HG02852 (cell line): ENCODE results near the gene OLFML1.

Experiments
- ATAC-seq: cut with Tn5 transposase; IDR thresholded peaks from one replicate; pipeline ENCODE4 v1.9.1; 2021; ENCODE audit warnings: mild to moderate bottlenecking, moderate library complexity; ENCODE audit not compliant: unreplicated experiment

Gene OLFML1

DNA sequence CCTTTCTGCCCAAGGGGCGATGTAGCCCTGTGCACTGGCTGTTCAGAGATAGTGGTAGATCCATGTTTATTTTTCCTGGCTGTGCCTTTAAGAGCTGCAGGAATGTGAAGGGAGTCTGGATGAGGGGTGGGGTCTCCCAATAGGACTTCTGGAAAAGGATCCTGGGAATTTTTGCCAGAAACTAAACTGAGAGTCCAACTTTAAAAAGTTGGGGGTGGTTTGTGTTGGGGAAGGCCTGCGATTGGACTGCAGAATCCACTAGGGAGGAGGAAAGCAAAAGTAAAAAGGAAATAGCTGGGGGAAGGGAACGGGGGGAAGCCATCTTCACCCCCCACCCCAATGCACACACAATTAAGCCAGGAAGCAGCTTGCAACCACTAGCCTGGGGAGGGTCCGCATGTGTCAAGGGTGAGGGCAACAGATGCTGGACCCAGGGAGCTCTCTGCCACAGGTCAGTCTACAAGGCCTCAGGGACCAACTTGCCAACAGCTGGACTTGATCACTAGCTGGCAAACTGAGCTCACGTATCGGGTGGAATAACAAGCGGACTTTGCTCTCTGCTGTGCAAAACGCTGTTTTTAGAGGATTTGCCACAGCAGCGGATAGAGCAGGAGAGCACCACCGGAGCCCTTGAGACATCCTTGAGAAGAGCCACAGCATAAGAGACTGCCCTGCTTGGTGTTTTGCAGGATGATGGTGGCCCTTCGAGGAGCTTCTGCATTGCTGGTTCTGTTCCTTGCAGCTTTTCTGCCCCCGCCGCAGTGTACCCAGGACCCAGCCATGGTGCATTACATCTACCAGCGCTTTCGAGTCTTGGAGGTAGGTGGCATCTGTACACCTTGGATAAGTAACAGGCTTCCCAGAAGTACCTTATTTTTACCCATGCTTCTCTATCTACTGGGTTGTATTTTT, at the start of gene OLFML1:
Gene OLFML1 (plus strand): TSS at position 321 of the 912 bp plus-strand sequence. CDS start 370 bp downstream, at position 691.
- no peak for ATAC-seq

DNA sequence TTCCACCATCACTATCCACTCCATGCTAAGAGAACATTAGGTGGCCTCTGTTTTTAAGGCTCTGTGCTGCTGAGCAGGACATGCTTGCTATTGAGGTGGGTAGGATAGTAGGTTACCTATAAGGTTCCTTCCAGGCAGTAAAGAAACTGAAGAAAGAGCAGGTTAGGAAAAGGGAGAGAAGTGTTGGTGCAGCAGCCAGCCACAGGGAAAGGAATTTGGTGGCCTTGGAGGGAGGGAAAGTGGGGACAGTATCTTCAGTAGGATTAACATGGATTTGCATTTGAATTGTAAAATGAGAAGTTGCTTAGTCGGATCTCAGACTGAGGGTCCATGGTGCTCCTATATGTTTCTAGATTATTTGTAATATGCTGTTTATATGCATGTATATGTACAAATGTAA, 49.2 kb upstream of the OLFML1 start:
- ATAC-seq: no peak

- ATAC-seq: peak; percentile 92
Observed at GRCh38 chr11:7436657-7437056, 48.6 kb upstream of the OLFML1 start.

DNA sequence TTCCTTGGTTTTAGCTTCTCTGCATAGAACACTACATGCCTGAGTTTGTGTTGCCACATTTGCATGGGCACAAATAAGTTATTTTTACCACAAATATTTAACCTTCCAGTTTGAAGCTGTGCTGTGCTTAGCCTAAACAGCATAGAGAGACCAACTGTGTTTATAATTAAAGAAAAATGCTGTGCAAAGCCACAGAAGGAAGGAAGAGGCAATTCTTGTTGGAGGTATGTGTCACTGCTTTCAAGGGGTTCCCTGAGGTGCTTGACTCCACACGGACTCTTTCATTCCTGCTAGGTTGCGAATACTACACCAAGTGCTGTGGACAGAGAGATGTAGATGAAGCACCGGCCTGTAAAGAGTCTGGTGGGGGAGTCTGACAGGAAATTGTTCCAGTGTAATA, 47.6 kb upstream of the OLFML1 start:
- no peak for ATAC-seq

DNA sequence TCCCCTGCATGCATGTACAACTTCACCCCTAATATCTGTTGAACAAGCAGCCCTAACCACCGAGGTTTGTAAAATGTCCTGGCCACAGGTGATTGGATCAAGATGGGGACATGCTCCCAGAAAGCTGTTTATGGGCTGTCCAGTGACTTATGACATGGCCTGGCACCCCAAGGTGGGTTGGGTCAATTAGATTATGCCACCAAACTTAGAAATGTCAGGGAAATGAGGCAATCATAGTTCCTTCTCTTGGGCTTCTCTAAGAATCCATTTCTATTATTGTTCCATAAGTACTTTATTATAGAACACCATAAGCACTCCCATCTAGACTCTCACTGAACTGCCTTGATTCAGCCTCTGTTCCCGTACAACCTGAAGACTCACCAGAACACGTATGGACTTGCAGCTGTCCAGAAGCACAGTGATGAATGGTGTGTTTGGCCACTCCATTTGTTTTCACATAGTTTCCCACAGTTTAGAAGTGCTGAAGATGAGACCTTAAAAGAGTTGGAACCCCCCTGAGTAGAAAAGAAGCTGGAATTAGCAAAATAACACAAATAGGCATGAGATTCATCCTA, 45.5 kb upstream of the OLFML1 start:
- ATAC-seq: no peak

DNA sequence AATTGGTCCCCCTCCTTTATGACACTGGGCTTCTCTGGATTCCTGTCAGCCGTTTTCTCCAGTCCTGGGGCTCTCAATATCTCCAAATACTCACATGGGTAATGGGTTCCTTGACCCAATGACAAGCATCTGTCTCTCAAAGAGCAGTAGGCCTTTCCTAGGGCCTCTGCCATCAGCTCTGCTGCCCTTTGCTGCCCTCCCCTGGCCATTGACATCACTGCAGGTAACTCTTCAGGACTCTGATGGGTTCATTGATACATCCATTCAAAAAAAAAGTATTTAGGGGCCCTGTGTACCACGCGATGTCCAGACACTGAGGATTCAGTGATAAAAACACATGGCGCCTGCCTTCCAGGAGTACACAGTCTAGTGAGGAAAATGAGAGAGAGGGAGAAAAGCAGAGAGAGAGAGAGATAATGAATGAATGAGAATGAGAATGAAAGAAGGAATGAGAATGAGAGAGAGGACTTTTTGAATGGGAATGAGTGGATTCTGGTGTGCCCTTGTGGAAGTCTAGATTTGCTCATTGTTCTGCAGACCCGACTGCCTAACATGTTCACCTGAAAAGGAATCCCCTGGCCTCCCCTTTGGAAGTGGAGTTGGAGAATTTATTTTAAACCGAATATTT, 42.6 kb upstream of the OLFML1 start:
- peak; percentile 92 for ATAC-seq

GRCh38 chr11:7444091-7444981, 41.0 kb upstream of the OLFML1 start:
- ATAC-seq: no peak

DNA sequence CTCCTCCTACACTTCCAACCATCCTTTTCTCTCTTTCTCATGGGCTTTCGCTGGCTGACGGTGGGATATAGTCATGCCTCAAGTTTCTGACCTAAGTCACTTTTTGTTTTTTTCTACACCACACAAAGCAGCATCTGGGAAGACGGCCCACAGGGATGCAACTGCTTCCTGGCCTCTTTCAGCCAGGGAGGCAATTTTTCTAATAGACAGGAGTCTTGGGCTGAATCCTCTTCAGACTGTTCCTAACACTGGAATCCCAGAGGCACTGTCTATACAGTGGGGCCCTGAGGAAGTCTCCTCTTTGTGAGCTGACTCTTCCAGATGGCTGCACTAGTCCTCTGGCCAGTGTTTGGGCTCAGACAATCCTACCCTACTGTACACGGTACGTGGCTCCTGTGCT, 39.7 kb upstream of the OLFML1 start:
- no peak for ATAC-seq

- ATAC-seq: no peak
Observed at GRCh38 chr11:7448201-7448600, 37.1 kb upstream of the OLFML1 start.

GRCh38 chr11:7449211-7449840, 36.0 kb upstream of the OLFML1 start:
- no peak for ATAC-seq

DNA sequence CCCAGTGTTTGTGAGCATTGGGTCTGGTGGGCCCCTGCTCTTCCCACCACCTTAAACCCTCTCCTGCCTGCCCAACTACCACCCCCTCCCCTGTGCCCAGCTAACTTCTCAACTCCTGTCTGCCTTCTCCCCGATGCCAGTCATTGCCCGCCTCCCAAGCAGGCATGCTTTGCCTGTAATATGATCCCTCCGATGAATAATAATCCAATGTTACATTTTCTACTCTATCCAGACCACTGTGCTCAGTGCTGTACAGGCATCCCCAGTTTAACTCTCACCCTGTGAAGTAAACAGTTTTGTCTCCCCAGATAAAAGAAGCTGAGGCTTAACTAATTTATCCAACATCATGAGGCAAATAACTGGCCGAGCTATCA, 35.5 kb upstream of the OLFML1 start:
- ATAC-seq: no peak

DNA sequence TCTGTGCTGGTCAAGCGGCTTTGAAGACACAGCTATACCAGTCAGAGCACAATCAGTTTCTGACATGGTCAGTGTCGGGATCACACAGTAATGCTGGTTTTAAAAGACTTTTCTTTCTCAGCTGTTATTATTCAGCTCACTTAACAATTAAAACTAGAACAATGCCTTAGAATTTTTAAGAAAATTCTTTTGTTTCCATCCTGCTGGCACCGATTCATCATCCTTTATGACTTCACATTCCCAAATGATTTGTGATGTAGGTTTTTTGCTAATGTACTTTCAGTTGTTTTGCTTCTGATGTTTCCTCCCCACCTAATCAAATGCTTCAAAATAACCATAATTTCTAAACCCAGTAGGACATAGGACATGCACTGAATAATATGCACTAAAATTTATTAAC, 34.5 kb upstream of the OLFML1 start:
- ATAC-seq: no peak

DNA sequence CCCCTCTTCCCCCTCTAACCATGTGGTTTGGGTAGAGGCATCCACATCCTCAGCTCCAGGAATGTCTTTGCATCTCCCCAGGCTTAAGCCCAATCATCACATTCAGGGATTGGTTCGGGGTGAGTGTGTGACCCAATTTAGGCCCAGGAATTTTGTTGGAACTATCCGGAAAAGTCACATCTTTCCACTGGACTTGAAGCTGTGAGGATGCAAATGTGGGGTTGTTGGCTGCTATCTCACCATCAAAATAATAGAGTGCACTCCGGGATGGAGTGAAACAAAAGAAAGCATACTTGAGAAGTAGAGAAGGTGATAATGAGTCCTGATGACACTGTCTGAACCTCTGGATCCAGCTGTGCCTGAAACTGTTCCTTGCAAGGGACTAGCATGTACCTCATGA, 33.8 kb upstream of the OLFML1 start:
- no peak for ATAC-seq

DNA sequence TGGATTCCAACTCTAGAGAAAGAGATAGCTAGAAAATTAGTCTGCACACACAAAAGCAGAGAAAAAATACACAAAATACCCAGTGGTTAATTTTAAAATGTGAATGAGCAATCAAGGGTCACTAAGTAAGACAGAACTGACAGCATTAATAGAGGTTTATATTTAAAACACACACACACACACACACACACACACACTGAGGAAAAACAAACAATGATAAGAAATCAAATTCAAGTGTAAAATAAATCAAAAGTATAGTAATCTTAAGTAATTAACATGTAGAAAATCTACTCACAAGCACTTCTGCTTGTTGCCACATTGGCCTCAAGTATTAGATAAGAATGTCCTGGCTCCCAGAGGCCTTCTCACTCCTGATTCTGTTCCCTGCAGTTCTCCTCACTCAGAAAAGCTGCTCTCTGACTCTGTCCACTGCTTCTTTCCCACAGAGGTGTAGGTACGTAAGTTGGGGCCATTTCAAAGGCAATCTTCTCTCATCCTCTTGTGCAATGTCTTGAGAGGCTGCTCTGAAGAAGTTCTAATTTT, 33.3 kb upstream of the OLFML1 start:
- ATAC-seq: no peak

GRCh38 chr11:7454854-7455253, 30.5 kb upstream of the OLFML1 start:
- ATAC-seq: no peak

DNA sequence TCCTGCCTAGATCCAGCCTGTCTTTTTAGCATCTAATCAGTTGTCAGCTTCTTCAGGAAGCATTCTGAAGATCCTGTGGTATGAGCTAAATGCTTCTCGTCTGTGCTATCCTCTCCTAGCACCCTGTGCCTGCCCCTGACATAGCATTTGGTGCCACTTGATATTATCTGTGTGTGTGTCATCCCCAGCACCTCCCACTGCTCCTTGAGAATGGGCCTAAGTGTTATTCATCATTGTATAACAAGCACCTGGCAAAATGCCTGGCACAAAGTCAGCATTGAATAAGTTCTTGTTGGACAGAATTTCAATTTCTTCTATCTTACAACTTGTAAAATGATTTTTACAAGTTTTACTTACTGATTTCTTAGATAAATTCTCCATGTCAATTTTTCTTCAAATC, 28.1 kb upstream of the OLFML1 start:
- ATAC-seq: no peak

DNA sequence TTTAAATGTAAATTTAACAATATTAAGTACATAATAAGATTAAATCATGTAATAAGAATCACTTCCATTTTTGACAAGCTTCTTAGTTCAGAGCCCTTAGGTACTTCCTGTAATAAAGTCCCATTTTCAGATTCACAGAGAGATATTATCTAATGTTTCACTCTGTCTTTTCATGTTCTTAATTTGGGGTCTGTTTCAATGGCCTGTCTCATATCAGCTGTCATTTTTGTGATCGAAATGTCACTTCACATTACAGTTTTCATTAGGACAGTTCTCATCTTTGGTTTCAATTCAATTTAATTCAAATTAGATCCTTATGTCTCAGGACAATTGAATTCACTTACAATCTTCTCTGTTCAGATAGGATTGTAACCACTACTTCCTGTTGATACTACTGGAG, 22.6 kb upstream of the OLFML1 start:
- ATAC-seq: peak; percentile 67

GRCh38 chr11:7467652-7468051, 17.7 kb upstream of the OLFML1 start:
- ATAC-seq: no peak

DNA sequence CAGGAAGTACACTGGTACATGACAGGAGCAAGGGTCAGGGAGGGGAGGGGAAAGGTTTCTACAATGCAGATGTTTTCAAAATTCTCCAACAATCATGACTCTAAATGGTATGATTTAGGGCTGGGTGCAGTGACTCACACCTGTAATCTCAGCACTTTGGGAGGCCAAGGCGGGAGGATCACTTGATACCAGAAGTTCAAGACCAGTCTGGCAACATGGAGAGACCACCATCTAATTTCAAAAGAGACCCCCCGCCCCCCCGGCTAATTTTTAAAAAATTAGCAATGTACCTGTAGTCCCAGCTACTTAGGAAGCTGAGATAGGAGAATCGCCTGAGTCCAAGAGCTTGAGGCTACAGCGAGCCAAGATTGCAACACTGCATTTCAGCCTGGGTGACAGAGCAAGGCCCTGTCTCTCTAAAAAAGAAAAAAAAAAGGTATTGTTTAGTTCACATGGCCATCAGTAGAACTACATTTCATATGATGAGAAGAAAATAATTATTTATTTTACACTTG, 15.9 kb upstream of the OLFML1 start:
- ATAC-seq: no peak

- no peak for ATAC-seq
Observed at GRCh38 chr11:7471071-7471470, 14.2 kb upstream of the OLFML1 start.
